Body of pancreas (tissue), 4 donors: ENCODE data around the gene ITPK1. TPM values are rescaled to one million over a fixed set of nuclear protein-coding genes. Genes with fewer than 3 reads are reported as not detected.

Source experiments
- ATAC-seq: fragments of 150-250 bp; one replicate; pipeline ENCODE4 v1.9.1; 2016
- DNase-seq, 4 donors: peaks; one replicate each; pipeline ENCODE4 v3.0.0-alpha.2; 2019
- H3K27ac ChIP-seq, 4 donors: fragments of 200-600 bp; sonication (generic); 1 replicate in 3 of 4; 2 replicates in 1 of 4; pipeline versions ENCODE4 v1.5.1 to v1.6.1; 2016 to 2019; ENCODE audit warnings: mild to moderate bottlenecking in 1 of 4, mixed read lengths in 1 of 4, moderate library complexity in 1 of 4
- H3K27me3 ChIP-seq, 2 donors: fragments of 200-600 bp; sonication (generic); one replicate each; pipeline ENCODE4 v1.6.0; 2016; ENCODE audit warnings: mild to moderate bottlenecking in 1 of 2
- H3K36me3 ChIP-seq, 2 donors: fragments of 200-600 bp; sonication (generic); replicated peaks in 1 of 2; 2 replicates each; pipeline ENCODE4 v1.5.1; 2016; ENCODE audit warnings: low read depth in 2 of 2; ENCODE audit not compliant: insufficient read depth in 1 of 2
- H3K4me1 ChIP-seq: fragments of 200-600 bp; sonication (generic); one replicate; pipeline ENCODE4 v1.6.0; 2016
- H3K4me3 ChIP-seq, 2 donors: fragments of 200-600 bp; sonication (generic); 1 replicate in 1 of 2; 2 replicates in 1 of 2; pipeline ENCODE4 v1.5.1; 2016 to 2019
- H3K9me3 ChIP-seq, 3 donors: fragments of 200-600 bp; sonication (generic); 1 replicate in 2 of 3; 2 replicates in 1 of 3; pipeline ENCODE4 v1.5.1; 2016
- POLR2A ChIP-seq, 3 donors: fragments of 450-650 bp; IDR thresholded peaks; one replicate each; pipeline ENCODE4 v1.6.1; 2016; ENCODE audit warnings: antibody characterized with exemption in 3 of 3, mild to moderate bottlenecking in 2 of 3
- WGBS, 2 donors: methylation state at CpG; one replicate each; pipeline ENCODE4 v1.1.5; 2017; 5-methylcytosine and 5-hydroxymethylcytosine counted together
- intact Hi-C: fragments of 100-400 bp; cut with DNase I; formaldehyde crosslinking; loops from one replicate; pipeline ENCODE4 v1.15.1; 2023
- total RNA-seq, 2 donors: library from RNA; depleted of rRNA; stranded (reverse); fragments of >200 nt; gene quantifications; one replicate each; pipeline ENCODE4 v1.1.0, GENCODE V29; 2016
- TF ChIP-seq, protein P1 (sequence below), 7 experiments: fragments of 450-650 bp in 4 of 7; fragments of 200-600 bp in 3 of 7; sonication (generic) in 3 of 7; IDR thresholded peaks; one replicate each; pipeline ENCODE4 v1.5.1; 2016 to 2019; ENCODE audit warnings: antibody characterized with exemption in 7 of 7

Gene ITPK1
- total RNA-seq, 2 donors from 2014 or later: 30.1 to 32.6 TPM

DNA sequence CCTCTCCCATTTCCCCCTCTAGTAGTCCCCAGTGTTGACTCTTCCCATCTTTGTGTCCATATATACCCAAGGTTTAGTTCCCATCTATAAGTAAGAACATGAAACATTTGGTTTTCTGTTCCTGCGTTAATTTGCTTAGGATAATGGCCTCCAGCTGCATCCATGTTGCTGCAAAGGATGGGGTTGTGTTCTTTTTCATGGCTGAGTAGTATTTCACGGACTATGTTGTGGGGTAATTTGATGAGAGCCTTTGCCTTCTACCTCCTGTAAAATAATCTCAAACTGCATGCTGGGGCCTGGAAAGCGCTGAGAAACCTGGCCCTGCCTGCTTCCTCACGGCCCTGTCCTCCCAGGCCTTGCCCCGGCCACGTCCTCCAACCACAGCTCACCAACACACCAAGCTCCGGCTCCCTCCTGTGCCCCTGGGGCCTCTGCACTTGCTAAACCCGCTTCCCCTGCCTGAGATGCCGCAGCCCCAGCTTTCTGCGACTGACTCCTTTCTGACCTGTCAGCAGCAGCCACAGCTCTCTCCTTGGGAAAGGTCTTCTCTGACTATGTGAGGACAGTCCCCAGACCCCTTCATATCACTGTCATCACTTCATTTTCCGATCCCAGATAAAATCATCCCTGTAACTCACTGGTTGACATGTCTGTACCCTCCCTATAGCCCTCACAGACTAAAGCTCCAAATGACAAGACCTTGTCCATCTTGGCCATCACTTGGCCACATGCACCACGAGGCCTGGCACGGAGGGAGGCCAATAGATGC, 19.8 kb downstream of the ITPK1 start:
- Histone ChIP-seq H3K27me3 (no peaks in the 10 kb centered on the region), H3K36me3 (no peaks in the 10 kb centered on the region), H3K27ac (no peak overlapping the region), H3K4me3 (no peak overlapping the region), H3K4me1 (peaks cover 38% of the 10 kb centered on the region), H3K9me3 (no peaks in the 10 kb centered on the region)
- 87 to 95% methylated on average over 13 of the region's 13 CpGs for WGBS, 2 donors
- ATAC-seq (no peak), DNase-seq (no peak)
- intact Hi-C loops: no loop called here
- no peak for TF ChIP-seq POLR2A (IDR thresholded peaks at IDR 0.05)
- TF ChIP-seq, protein P1, sequence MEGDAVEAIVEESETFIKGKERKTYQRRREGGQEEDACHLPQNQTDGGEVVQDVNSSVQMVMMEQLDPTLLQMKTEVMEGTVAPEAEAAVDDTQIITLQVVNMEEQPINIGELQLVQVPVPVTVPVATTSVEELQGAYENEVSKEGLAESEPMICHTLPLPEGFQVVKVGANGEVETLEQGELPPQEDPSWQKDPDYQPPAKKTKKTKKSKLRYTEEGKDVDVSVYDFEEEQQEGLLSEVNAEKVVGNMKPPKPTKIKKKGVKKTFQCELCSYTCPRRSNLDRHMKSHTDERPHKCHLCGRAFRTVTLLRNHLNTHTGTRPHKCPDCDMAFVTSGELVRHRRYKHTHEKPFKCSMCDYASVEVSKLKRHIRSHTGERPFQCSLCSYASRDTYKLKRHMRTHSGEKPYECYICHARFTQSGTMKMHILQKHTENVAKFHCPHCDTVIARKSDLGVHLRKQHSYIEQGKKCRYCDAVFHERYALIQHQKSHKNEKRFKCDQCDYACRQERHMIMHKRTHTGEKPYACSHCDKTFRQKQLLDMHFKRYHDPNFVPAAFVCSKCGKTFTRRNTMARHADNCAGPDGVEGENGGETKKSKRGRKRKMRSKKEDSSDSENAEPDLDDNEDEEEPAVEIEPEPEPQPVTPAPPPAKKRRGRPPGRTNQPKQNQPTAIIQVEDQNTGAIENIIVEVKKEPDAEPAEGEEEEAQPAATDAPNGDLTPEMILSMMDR (IDR thresholded peaks at IDR 0.05): no peak

DNA sequence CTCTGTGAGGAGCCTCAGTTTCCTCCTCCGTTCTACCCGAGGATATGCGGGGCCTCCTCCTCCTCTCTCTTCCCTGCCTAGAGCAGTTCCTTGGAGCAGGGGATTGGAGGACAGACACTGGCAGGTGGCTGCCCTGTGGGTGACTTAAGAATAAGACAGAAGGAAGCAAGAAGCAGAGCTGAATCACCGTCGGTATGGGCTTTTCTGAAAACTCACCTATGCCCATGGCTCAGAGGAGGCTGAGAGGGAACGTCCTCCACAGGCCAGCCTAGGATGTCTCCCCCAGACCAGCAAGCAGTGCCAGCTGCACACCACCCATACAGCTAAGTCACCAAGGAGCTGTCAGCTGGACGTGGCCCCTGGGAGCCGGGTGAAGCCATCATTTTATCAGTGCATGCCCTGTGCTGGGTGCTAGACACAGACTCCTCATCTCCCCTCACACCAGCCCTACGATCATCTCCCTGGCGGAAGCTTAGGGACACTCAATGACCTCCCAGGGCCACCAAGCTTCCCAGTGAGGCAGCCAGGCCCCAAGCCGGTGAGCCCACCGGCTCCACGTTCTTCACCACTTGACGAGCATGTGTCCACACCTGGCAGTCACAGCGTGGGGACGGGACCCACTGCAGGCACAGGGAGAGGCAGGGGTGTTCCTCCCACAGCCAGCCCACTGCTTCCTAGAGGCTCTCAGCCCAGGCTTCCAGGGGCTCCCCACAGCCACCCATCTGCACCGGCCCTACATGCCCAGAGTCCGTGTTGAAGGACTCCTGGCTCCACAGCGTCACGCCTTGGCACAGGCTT, 21.4 kb downstream of the ITPK1 start:
- H3K4me1 ChIP-seq: peaks cover 24% of the 10 kb centered on the region
- no peaks in the 10 kb centered on the region for H3K36me3 ChIP-seq
- no peaks in the 10 kb centered on the region for H3K9me3 ChIP-seq
- H3K4me3 ChIP-seq: no peak overlapping the region
- intact Hi-C loops: no loop called here
- TF ChIP-seq, protein P1 (IDR thresholded peaks at IDR 0.05): no peak
- TF ChIP-seq POLR2A (IDR thresholded peaks at IDR 0.05): no peak
- DNase-seq: no peak
- H3K27me3 ChIP-seq: no peaks in the 10 kb centered on the region
- H3K27ac ChIP-seq: no peak overlapping the region
- WGBS, 2 donors: 92 to 93% methylated on average over 17 to 20 of the region's 20 CpGs
- no peak for ATAC-seq

DNA sequence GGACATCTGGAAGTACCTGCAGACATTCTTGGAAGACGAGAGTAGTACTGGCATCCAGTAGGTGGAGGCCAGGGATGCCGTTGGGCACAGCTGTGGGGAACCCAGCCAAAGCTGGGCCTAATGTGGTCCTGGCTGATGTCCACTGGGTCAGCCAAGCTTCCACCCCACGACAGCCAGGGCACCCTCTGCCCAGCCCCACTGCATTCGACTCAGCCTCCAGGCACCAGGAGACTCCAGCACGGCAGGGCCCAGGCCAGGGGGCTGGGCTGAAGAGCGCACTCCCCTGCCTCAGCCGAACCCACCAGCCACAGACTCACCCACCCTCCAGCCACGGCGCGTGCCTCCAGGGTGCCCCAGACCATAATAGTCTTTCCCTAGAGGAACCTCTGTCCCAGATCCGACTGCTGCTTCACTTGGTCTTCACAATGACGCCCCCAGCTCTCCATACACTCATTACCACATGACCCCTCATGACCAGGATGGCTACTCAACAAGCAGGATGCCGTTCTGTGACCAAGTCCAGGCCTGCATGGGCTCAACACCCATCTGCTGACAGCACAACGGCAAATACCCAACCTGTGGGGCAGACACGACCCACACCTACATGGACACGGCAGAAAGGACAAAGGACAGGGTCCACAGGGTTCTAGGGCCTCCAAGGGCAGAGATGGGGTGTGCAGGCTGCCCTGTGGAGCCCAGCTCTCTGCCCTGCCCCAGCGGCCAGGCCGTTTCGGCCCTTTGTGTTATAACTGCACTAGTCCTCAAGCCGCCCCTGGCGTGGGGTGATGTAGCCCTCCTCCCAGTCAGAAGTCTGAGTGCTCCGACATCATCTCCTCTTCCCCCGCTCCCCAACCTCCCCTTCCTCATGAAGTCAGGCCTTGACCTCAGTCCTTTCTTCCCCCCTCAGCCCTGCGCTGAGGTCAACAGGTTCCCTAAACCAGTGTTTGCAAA, 22.8 kb downstream of the ITPK1 start:
- 86 to 88% methylated on average over 17 to 21 of the region's 24 CpGs for WGBS, 2 donors
- H3K36me3 ChIP-seq: no peaks in the 10 kb centered on the region
- DNase-seq (no peak), ATAC-seq (no peak)
- TF ChIP-seq, protein P1 (IDR thresholded peaks at IDR 0.05): no peak
- TF ChIP-seq POLR2A (IDR thresholded peaks at IDR 0.05): no peak
- intact Hi-C loops: no loop called here
- H3K4me3 ChIP-seq: no peak overlapping the region
- no peaks in the 10 kb centered on the region for H3K9me3 ChIP-seq
- H3K27me3 ChIP-seq: no peaks in the 10 kb centered on the region
- H3K27ac ChIP-seq: no peak overlapping the region
- peaks cover 13% of the 10 kb centered on the region for H3K4me1 ChIP-seq

DNA sequence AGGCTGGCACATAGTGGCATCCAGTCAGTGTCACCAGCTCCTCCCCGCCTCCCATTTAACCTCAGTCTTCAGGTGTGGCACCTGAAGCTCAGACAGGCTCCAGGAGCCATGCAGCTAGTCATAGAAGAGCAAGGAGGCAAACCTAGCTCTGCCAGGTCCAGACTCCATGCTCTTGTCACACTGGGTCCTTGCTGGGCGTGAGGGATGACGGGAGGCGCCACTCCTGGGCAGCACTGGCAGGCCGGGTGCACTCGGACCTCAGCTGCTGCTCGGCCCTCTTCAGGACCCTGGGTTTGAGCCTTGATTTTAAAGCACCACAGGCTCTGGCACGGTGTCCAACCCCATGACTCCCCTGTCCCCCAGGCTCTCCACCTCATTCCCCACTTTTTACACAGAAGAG, 24.1 kb downstream of the ITPK1 start:
- Histone ChIP-seq H3K27me3 (no peaks in the 10 kb centered on the region), H3K4me3 (no peak overlapping the region), H3K4me1 (peaks cover 9% of the 10 kb centered on the region), H3K36me3 (no peaks in the 10 kb centered on the region), H3K9me3 (no peaks in the 10 kb centered on the region), H3K27ac (no peak overlapping the region)
- 89 to 97% methylated on average over 4 to 8 of the region's 8 CpGs for WGBS, 2 donors
- intact Hi-C loops: no loop called here
- ATAC-seq (no peak), DNase-seq (no peak)
- TF ChIP-seq, protein P1 (IDR thresholded peaks at IDR 0.05): no peak
- TF ChIP-seq POLR2A (IDR thresholded peaks at IDR 0.05): no peak
